B cell (primary cell): ENCODE measurements around the gene RPL11. TPM values are rescaled to one million over a fixed set of nuclear protein-coding genes. Genes with fewer than 3 reads are reported as not detected.

Experiments
- ATAC-seq: fragments of 200-7000 bp; cut with Tn5 transposase; one replicate; pipeline ENCODE4 v1.10.0; 2021; ENCODE audit warnings: low read depth, mild to moderate bottlenecking, moderate number of reproducible peaks, moderate library complexity
- CTCF ChIA-PET: fragments of 350-600 bp; sonication (Branson Sonifier 250); formaldehyde crosslinking; loops from one replicate; lab custom pipeline; 2021; ENCODE audit warnings: antibody characterized with exemption, inconsistent platforms; lab: Charles Lee
- POLR2A ChIA-PET: fragments of 350-600 bp; sonication (Branson Sonifier 250); formaldehyde crosslinking; loops from one replicate; lab custom pipeline; 2021; ENCODE audit warnings: antibody characterized with exemption; lab: Charles Lee
- DNase-seq: peaks from one replicate; pipeline ENCODE4 v3.0.0; 2013
- H2AFZ ChIP-seq: 2 replicates; pipeline ENCODE4 v1.6.1; 2012; ENCODE audit warnings: mild to moderate bottlenecking, low read depth, low read length; ENCODE audit not compliant: insufficient read depth, poor library complexity, severe bottlenecking
- H3K27ac ChIP-seq, 2 donors: 1 replicate in 1 of 2; 2 replicates in 1 of 2; pipeline ENCODE4 v1.5.1; 2012 to 2013; ENCODE audit warnings: low read length in 2 of 2, mild to moderate bottlenecking in 2 of 2, moderate library complexity in 1 of 2
- H3K27me3 ChIP-seq, 4 experiments: fragments of 200-600 bp in 1 of 4; sonication (generic) in 1 of 4; replicated peaks in 1 of 4; 1 replicate in 2 of 4; 2 replicates in 2 of 4; pipeline versions ENCODE4 v1.6.1 to v1.7.0; 2013 to 2016; ENCODE audit warnings: low read length in 3 of 4, mild to moderate bottlenecking in 2 of 4, mixed read lengths in 1 of 4, moderate library complexity in 1 of 4; ENCODE audit not compliant: insufficient read depth in 4 of 4, control insufficient read depth in 3 of 4; ENCODE audit errors: control extremely low read depth in 1 of 4
- H3K36me3 ChIP-seq, 2 experiments: replicated peaks in 1 of 2; 1 replicate in 1 of 2; 2 replicates in 1 of 2; pipeline versions ENCODE4 v1.6.1 to v1.7.1; 2013; ENCODE audit warnings: low read length in 1 of 2; ENCODE audit not compliant: insufficient read depth in 2 of 2, control insufficient read depth in 1 of 2; ENCODE audit errors: control extremely low read depth in 1 of 2, extremely low read depth in 1 of 2
- H3K4me1 ChIP-seq, 2 donors: fragments of 200-600 bp in 1 of 2; sonication (generic) in 1 of 2; 1 replicate in 1 of 2; 2 replicates in 1 of 2; pipeline versions ENCODE4 v1.5.1 to v1.6.1; 2013 to 2017; ENCODE audit warnings: low read length in 2 of 2; ENCODE audit not compliant: control insufficient read depth in 2 of 2, insufficient read depth in 2 of 2
- H3K4me2 ChIP-seq: replicated peaks from 2 replicates; pipeline ENCODE3; 2012; ENCODE audit warnings: mild to moderate bottlenecking, low read depth, low read length; ENCODE audit not compliant: poor library complexity, severe bottlenecking
- H3K4me3 ChIP-seq, 5 experiments: fragments of 200-600 bp in 1 of 5; sonication (generic) in 1 of 5; 1 replicate in 3 of 5; 2 replicates in 2 of 5; pipeline versions ENCODE4 v1.5.1 to v1.7.0; 2011 to 2016; ENCODE audit warnings: low read length in 4 of 5, mild to moderate bottlenecking in 4 of 5, low read depth in 2 of 5, control low read depth in 1 of 5, moderate library complexity in 1 of 5; ENCODE audit not compliant: insufficient read depth in 1 of 5; ENCODE audit errors: control extremely low read depth in 1 of 5, extremely low read depth in 1 of 5
- H3K79me2 ChIP-seq: fragments of 200-600 bp; sonication (generic); one replicate; pipeline ENCODE4 v1.6.0; 2016; ENCODE audit warnings: low read length; ENCODE audit not compliant: control insufficient read depth, insufficient read depth
- H3K9ac ChIP-seq: fragments of 200-600 bp; sonication (generic); 2 replicates; pipeline ENCODE4 v1.6.1; 2017; ENCODE audit warnings: mild to moderate bottlenecking, low read length, moderate library complexity
- H3K9me3 ChIP-seq, 3 donors: one replicate each; pipeline versions ENCODE4 v1.6.1 to v1.7.1; 2013; ENCODE audit warnings: low read length in 2 of 3; ENCODE audit not compliant: control insufficient read depth in 2 of 3, insufficient read depth in 1 of 3; ENCODE audit errors: control extremely low read depth in 1 of 3
- H4K20me1 ChIP-seq: 2 replicates; pipeline ENCODE4 v1.6.0; 2012; ENCODE audit warnings: mild to moderate bottlenecking, low read length; ENCODE audit not compliant: insufficient read depth, control insufficient read depth, poor library complexity, severe bottlenecking
- H3K27ac Mint-ChIP-seq: one replicate; pipeline ENCODE4 v1.8.0; 2021; ENCODE audit warnings: mixed read lengths
- H3K27me3 Mint-ChIP-seq: one replicate; pipeline ENCODE4 v1.8.0; 2021; ENCODE audit warnings: mixed read lengths
- H3K4me1 Mint-ChIP-seq: one replicate; pipeline ENCODE4 v1.8.0; 2021; ENCODE audit warnings: mixed read lengths
- H3K4me3 Mint-ChIP-seq: one replicate; pipeline ENCODE4 v1.8.0; 2021; ENCODE audit warnings: mixed read lengths
- H3K9me3 Mint-ChIP-seq: one replicate; pipeline ENCODE4 v1.8.0; 2022; ENCODE audit warnings: mixed read lengths; ENCODE audit not compliant: insufficient read depth
- EZH2 ChIP-seq: IDR thresholded peaks from 2 replicates; pipeline ENCODE4 v1.6.1; 2012; ENCODE audit warnings: borderline replicate concordance, low read depth, mild to moderate bottlenecking, moderate library complexity, low read length; ENCODE audit not compliant: insufficient read depth, poor library complexity, severe bottlenecking
- WGBS: methylation state at CpG from one replicate; pipeline ENCODE4 v1.1.5; 2013; ENCODE audit warnings: missing lambda C conversion rate; ENCODE audit not compliant: insufficient coverage; 5-methylcytosine and 5-hydroxymethylcytosine counted together
- intact Hi-C: fragments of 100-400 bp; cut with micrococcal nuclease; formaldehyde crosslinking; loops from one replicate; pipeline ENCODE4 v1.10.0; 2022
- polyA plus RNA-seq: library from polyadenylated mRNA; depleted of rRNA; stranded (reverse); fragments of >200 nt; gene quantifications from 2 replicates; pipeline ENCODE4 v1.2.3, GENCODE V29; 2012
- total RNA-seq, 2 donors: library from RNA; stranded (reverse); fragments of 120-200 nt in 1 of 2; gene quantifications; 1 replicate in 1 of 2; 2 replicates in 1 of 2; pipeline versions ENCODE4 v1.2.3 to v1.2.4, GENCODE V29; 2013 to 2022
- TF ChIP-seq, protein P1 (sequence below): fragments of 200-600 bp; IDR thresholded peaks from one replicate; pipeline ENCODE4 v1.8.0; 2022; ENCODE audit warnings: antibody characterized with exemption, mild to moderate bottlenecking

The RPL11 gene
- total and polyA plus RNA-seq, 2 donors (not counting 1 experiment from before 2014, with no cell fraction given), result 1,373 to 1,539 TPM

- ATAC-seq, result peak; percentile 49
- Mint-ChIP-seq H3K4me1 (peaks cover 32% of the 10 kb centered on the region), H3K9me3 (no peaks in the 10 kb centered on the region), H3K27me3 (no peaks in the 10 kb centered on the region), H3K27ac (peak overlapping the region; percentile 56), H3K4me3 (no peak overlapping the region)
- Histone ChIP-seq H3K4me1 (no peaks in the 10 kb centered on the region), H3K9me3 (no peaks in the 10 kb centered on the region), H3K4me3 (no peak overlapping the region), H4K20me1 (peaks cover 61% of the 10 kb centered on the region), H3K9ac (no peak overlapping the region), H3K4me2 (no peak overlapping the region), H3K27ac (no peak overlapping the region), H3K36me3 (peaks cover 0 to 75% of the 10 kb centered on the region in 2 experiments), H2AFZ (no peak overlapping the region), H3K27me3 (no peaks in the 10 kb centered on the region), H3K79me2 (peaks cover 13% of the 10 kb centered on the region)
- TF ChIP-seq EZH2, result no peak
- TF ChIP-seq, protein P1, sequence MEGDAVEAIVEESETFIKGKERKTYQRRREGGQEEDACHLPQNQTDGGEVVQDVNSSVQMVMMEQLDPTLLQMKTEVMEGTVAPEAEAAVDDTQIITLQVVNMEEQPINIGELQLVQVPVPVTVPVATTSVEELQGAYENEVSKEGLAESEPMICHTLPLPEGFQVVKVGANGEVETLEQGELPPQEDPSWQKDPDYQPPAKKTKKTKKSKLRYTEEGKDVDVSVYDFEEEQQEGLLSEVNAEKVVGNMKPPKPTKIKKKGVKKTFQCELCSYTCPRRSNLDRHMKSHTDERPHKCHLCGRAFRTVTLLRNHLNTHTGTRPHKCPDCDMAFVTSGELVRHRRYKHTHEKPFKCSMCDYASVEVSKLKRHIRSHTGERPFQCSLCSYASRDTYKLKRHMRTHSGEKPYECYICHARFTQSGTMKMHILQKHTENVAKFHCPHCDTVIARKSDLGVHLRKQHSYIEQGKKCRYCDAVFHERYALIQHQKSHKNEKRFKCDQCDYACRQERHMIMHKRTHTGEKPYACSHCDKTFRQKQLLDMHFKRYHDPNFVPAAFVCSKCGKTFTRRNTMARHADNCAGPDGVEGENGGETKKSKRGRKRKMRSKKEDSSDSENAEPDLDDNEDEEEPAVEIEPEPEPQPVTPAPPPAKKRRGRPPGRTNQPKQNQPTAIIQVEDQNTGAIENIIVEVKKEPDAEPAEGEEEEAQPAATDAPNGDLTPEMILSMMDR, result no peak
- DNase-seq, result no peak
- 87% methylated on average over 4 of the region's 7 CpGs for WGBS
- ChIA-PET POLR2A (interaction anchor here (0.6 to 1.4 kb wide), 3 partner anchors 21 to 714 kb away, joined by 3 read pairs; no protein-coding TSS in a partner anchor), CTCF (interaction anchor here (0.7 to 10.1 kb wide), 9 partner anchors 15 to 330 kb away, joined by 3 to 112 read pairs (median 4); partner anchors contain the start of genes ELOA and ZNF436)
- intact Hi-C loops, result loop anchor here (10.0 kb wide), 1 partner anchor 715 kb away; the partner anchor contains the start of genes NIPAL3 and STPG1
Observed at GRCh38 chr1:23699280-23700179, 7.9 kb downstream of the RPL11 start.

DNA sequence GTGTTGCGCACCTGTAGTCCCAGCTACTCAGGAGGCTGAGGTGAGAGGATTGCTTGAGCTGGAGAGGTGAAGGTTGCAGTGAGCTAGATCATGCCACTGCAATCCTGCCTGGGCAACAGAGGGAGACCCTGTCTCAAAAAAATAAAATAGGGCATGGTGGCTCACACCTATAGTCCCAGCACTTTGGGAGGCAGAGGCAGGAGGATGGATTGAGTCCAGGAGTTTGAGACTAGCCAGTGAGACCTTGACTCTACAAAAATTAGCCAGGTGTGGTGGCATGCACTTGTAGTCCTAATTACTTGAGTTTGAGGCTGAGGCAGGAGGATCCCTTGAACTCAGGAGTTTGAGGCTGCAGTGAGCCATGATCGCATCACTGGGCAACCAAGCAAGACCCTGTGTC lies 9.7 kb downstream of the RPL11 start:
- Mint-ChIP-seq H3K4me3 (no peak overlapping the region), H3K9me3 (no peaks in the 10 kb centered on the region), H3K27ac (no peak overlapping the region), H3K27me3 (no peaks in the 10 kb centered on the region), H3K4me1 (peaks cover 14% of the 10 kb centered on the region)
- ChIA-PET POLR2A (no interaction called here), CTCF (interaction anchor here (1.5 kb wide), 1 partner anchor 44 kb away, joined by 6 read pairs; no protein-coding TSS in a partner anchor)
- TF ChIP-seq EZH2, result no peak
- TF ChIP-seq, protein P1, result no peak
- H3K9me3 ChIP-seq, result no peaks in the 10 kb centered on the region
- peaks cover 49% of the 10 kb centered on the region for H4K20me1 ChIP-seq
- H3K27ac ChIP-seq, result no peak overlapping the region
- no peak for ATAC-seq
- intact Hi-C loops, result no loop called here
- no peak overlapping the region for H3K4me2 ChIP-seq
- DNase-seq, result no peak
- H2AFZ ChIP-seq, result no peak overlapping the region
- H3K4me3 ChIP-seq, result no peak overlapping the region
- peaks cover 17% of the 10 kb centered on the region for H3K79me2 ChIP-seq
- H3K27me3 ChIP-seq, result no peaks in the 10 kb centered on the region
- H3K36me3 ChIP-seq, result peaks cover 0 to 59% of the 10 kb centered on the region in 2 experiments
- 100% methylated on average over 2 of the region's 2 CpGs for WGBS
- H3K9ac ChIP-seq, result no peak overlapping the region
- no peaks in the 10 kb centered on the region for H3K4me1 ChIP-seq
